IPS DF 19.7 (cell line): ENCODE results near the gene TSHR.

Source experiments
- DNase-seq: peaks from one replicate; pipeline ENCODE4 v3.0.0-alpha.2; 2013; ENCODE audit warnings: low read depth, low spot score

Gene TSHR

GRCh38 chr14:81176241-81176640 is 220.8 kb downstream of the TSHR start:
- DNase-seq = no peak

- no peak for DNase-seq
Measured at GRCh38 chr14:81177225-81177624, 221.8 kb downstream of the TSHR start.

GRCh38 chr14:81178063-81178462 is 222.6 kb downstream of the TSHR start:
- no peak for DNase-seq

DNA sequence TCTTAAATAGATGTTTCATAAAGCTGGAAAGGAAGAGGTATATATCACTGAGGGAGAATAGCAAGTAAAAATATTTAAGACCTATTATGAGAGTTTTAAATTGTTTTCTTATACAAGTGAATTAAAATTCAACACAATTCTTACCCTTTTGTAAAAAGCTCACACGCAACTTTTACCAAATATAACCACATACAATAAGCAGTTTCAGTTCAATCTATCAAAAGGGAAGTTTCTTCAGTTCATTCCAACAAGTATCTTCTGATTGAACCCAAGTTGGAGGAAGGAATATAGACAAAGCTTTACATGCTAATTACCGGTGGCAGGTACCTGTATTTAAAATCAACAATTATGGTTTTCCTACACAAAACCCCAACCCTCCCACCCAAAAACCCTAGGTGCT is 224.2 kb downstream of the TSHR start:
- no peak for DNase-seq

GRCh38 chr14:81187832-81188522 is 232.6 kb downstream of the TSHR start:
- no peak for DNase-seq

GRCh38 chr14:81192594-81192993 is 237.2 kb downstream of the TSHR start:
- DNase-seq = no peak

DNA sequence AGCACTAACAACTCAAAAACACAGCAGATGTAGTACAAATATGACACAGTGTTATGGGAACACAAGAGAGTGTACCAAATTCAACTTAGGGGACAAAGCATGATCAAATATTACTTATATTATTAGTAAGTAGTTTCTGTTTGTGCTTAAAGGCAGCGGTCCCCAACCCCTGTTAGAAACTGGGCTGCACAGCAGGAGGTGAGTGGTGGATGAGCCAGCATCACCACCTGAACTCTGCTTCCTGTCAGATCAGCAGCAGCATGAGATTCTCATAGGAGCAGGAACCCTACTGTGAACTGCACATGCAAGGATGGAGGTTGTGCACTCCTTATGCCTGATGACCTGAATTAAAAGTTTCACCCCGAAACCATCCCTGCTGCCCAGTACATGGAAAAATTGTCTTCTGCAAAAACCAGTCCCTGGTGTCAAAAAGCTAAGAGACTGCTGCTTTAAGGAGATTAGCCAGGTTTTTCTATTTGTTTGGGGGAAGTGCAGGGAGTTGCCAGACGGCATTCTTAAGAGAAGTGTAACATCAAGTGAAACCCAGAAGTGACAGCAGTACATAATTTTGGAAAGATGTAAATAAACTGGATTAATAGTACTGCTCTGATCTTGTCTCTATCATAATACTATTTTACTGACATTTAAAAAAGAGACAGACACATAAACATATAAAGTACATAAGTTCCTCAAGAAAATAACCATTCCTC is 238.7 kb downstream of the TSHR start:
- no peak for DNase-seq
